HS-5 (cell line): Measurements from ENCODE around the gene KRTAP12-1.

Experiments
- DNase-seq: peaks from one replicate; pipeline ENCODE4 v3.0.0-alpha.2; 2012; ENCODE audit warnings: low read depth

KRTAP12-1 gene

GRCh38 chr21:44711327-44712202 is 29.6 kb upstream of the KRTAP12-1 start, which contains the start of gene TSPEAR:
TSS of gene TSPEAR (minus strand) at chr21:44711572. CDS start at chr21:44711514, 58 bp downstream.
- no peak for DNase-seq

GRCh38 chr21:44710756-44711326 is 28.9 kb upstream of the KRTAP12-1 start:
- no peak for DNase-seq

- DNase-seq: no peak
These were observed 28.3 kb upstream of the KRTAP12-1 start for GRCh38 chr21:44710294-44710665.

- no peak for DNase-seq
These were observed 27.7 kb upstream of the KRTAP12-1 start for GRCh38 chr21:44709426-44710293.

- DNase-seq: no peak
These were observed 27.0 kb upstream of the KRTAP12-1 start for GRCh38 chr21:44708866-44709425.

- no peak for DNase-seq
These were observed 26.4 kb upstream of the KRTAP12-1 start for GRCh38 chr21:44708213-44708865.

GRCh38 chr21:44706706-44707581 is 25.0 kb upstream of the KRTAP12-1 start:
- DNase-seq: no peak

GRCh38 chr21:44706026-44706705 is 24.2 kb upstream of the KRTAP12-1 start:
- DNase-seq: no peak

- no peak for DNase-seq
These were observed 22.7 kb upstream of the KRTAP12-1 start for GRCh38 chr21:44704636-44705001.

GRCh38 chr21:44703731-44704635 is 22.0 kb upstream of the KRTAP12-1 start:
- DNase-seq: no peak

GRCh38 chr21:44702973-44703730 is 21.2 kb upstream of the KRTAP12-1 start:
- no peak for DNase-seq

GRCh38 chr21:44702111-44702972 is 20.4 kb upstream of the KRTAP12-1 start:
- no peak for DNase-seq

- DNase-seq: no peak
These were observed 19.6 kb upstream of the KRTAP12-1 start for GRCh38 chr21:44701541-44701940.

- no peak for DNase-seq
These were observed 19.0 kb upstream of the KRTAP12-1 start for GRCh38 chr21:44701023-44701400.

GRCh38 chr21:44700101-44701022 is 18.4 kb upstream of the KRTAP12-1 start:
- no peak for DNase-seq

GRCh38 chr21:44699502-44700001 is 17.6 kb upstream of the KRTAP12-1 start:
- DNase-seq: no peak
